Measurements from ENCODE around the gene MYBPC1. TPM values are rescaled to one million over a fixed set of nuclear protein-coding genes. Genes with fewer than 3 reads are reported as not detected.

The MYBPC1 gene
- total and polyA plus RNA-seq, 8 donors: 0.08 to 13.6 (median 0.35) TPM; not detected in 2

GRCh38 chr12:101590383-101590782 lies 4.4 kb upstream of the MYBPC1 start:
- H3K27ac ChIP-seq: no peak overlapping the region
- no peaks in the 10 kb centered on the region for H3K36me3 ChIP-seq
- H3K4me1 ChIP-seq: peaks cover 0 to 10% (median 2%) of the 10 kb centered on the region in 3 donors
- intact Hi-C loops (cut with DNase I): no loop called here
- WGBS, 2 donors: 26 to 29% methylated on average over 3 of the region's 3 CpGs
- no peak overlapping the region for H3K4me3 ChIP-seq
- FAIRE-seq (no peak), DNase-seq (no peak), ATAC-seq (peak in 3 of 4 donors; percentile 41 to 62 (median 54))
- H3K9me3 ChIP-seq: no peaks in the 10 kb centered on the region
- TF ChIP-seq CTCF (IDR thresholded peaks at IDR 0.05): no peak
- H3K27me3 ChIP-seq: no peaks in the 10 kb centered on the region

- no peak for FAIRE-seq
Observed at GRCh38 chr12:101591781-101592180, 3.0 kb upstream of the MYBPC1 start.

GRCh38 chr12:101592448-101592847 lies 2.3 kb upstream of the MYBPC1 start:
- Histone ChIP-seq H3K9me3 (no peaks in the 10 kb centered on the region), H3K27me3 (no peaks in the 10 kb centered on the region), H3K4me3 (no peak overlapping the region), H3K27ac (no peak overlapping the region), H3K36me3 (no peaks in the 10 kb centered on the region), H3K4me1 (peaks cover 0 to 10% (median 2%) of the 10 kb centered on the region in 3 donors)
- DNase-seq: no peak
- FAIRE-seq: no peak
- ATAC-seq: no peak
- no peak for TF ChIP-seq CTCF (IDR thresholded peaks at IDR 0.05)
- WGBS, 2 donors: 86 to 93% methylated on average over 2 of the region's 2 CpGs
- intact Hi-C loops (cut with DNase I): no loop called here

More at GRCh38 chr12:101591781-101592180, 3.0 kb upstream of the MYBPC1 start:
- DNase-seq (no peak), ATAC-seq (no peak)
- Histone ChIP-seq H3K27ac (no peak overlapping the region), H3K27me3 (no peaks in the 10 kb centered on the region), H3K4me3 (no peak overlapping the region), H3K9me3 (no peaks in the 10 kb centered on the region), H3K36me3 (no peaks in the 10 kb centered on the region), H3K4me1 (peaks cover 0 to 10% (median 2%) of the 10 kb centered on the region in 3 donors)
- TF ChIP-seq CTCF (IDR thresholded peaks at IDR 0.05): no peak
- intact Hi-C loops (cut with DNase I): no loop called here

GRCh38 chr12:101592921-101593320 lies 1.9 kb upstream of the MYBPC1 start:
- Histone ChIP-seq H3K27ac (no peak overlapping the region), H3K4me1 (peaks cover 0 to 10% (median 2%) of the 10 kb centered on the region in 3 donors), H3K27me3 (no peaks in the 10 kb centered on the region), H3K4me3 (no peak overlapping the region), H3K36me3 (no peaks in the 10 kb centered on the region), H3K9me3 (no peaks in the 10 kb centered on the region)
- ATAC-seq (no peak), FAIRE-seq (no peak), DNase-seq (no peak)
- 67 to 75% methylated on average over 4 of the region's 4 CpGs for WGBS, 2 donors
- intact Hi-C loops (cut with DNase I): no loop called here
- no peak for TF ChIP-seq CTCF (IDR thresholded peaks at IDR 0.05)

GRCh38 chr12:101596172-101596571 lies 1.4 kb downstream of the MYBPC1 start:
- Histone ChIP-seq H3K4me3 (no peak overlapping the region), H3K27me3 (no peaks in the 10 kb centered on the region), H3K4me1 (peaks cover 15 to 22% (median 17%) of the 10 kb centered on the region in 3 donors), H3K36me3 (no peaks in the 10 kb centered on the region), H3K9me3 (no peaks in the 10 kb centered on the region), H3K27ac (no peak overlapping the region)
- intact Hi-C loops (cut with DNase I): no loop called here
- no peak for DNase-seq
- ATAC-seq: no peak
- FAIRE-seq: no peak
- WGBS, 2 donors: 48 to 54% methylated on average over 2 of the region's 2 CpGs
- TF ChIP-seq CTCF (IDR thresholded peaks at IDR 0.05): no peak
